Hypothalamus (tissue), 51 donors: ENCODE measurements around the gene STH.

Experiments
- DNase-seq, 51 donors: peaks; one replicate each; lab custom pipeline; 2025; lab: John Stamatoyannopoulos, UW

STH gene

DNA sequence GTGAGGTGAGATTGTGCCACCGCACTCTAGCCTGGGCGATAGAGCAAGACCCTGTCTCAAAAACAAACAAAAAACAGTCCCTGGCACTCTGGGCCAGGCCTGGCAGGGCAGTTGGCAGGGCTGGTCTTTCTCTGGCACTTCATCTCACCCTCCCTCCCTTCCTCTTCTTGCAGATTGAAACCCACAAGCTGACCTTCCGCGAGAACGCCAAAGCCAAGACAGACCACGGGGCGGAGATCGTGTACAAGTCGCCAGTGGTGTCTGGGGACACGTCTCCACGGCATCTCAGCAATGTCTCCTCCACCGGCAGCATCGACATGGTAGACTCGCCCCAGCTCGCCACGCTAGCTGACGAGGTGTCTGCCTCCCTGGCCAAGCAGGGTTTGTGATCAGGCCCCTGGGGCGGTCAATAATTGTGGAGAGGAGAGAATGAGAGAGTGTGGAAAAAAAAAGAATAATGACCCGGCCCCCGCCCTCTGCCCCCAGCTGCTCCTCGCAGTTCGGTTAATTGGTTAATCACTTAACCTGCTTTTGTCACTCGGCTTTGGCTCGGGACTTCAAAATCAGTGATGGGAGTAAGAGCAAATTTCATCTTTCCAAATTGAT, 24.8 kb downstream of the STH start:
- peak in 10 of 51 donors; percentile 28 to 56 (median 40) for DNase-seq

DNA sequence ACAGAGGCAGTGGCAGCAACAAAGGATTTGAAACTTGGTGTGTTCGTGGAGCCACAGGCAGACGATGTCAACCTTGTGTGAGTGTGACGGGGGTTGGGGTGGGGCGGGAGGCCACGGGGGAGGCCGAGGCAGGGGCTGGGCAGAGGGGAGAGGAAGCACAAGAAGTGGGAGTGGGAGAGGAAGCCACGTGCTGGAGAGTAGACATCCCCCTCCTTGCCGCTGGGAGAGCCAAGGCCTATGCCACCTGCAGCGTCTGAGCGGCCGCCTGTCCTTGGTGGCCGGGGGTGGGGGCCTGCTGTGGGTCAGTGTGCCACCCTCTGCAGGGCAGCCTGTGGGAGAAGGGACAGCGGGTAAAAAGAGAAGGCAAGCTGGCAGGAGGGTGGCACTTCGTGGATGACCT, 25.5 kb downstream of the STH start:
- DNase-seq, result no peak

- no peak for DNase-seq
Measured at GRCh38 chr17:46025060-46025459, 26.0 kb downstream of the STH start.

- DNase-seq, result no peak
Measured at GRCh38 chr17:46025510-46026165, 26.6 kb downstream of the STH start.

GRCh38 chr17:46026166-46027047, 27.4 kb downstream of the STH start:
- DNase-seq, result peak in 4 of 51 donors; percentile 24 to 33 (median 26)

GRCh38 chr17:46027048-46027975, 28.3 kb downstream of the STH start:
- DNase-seq, result no peak

DNA sequence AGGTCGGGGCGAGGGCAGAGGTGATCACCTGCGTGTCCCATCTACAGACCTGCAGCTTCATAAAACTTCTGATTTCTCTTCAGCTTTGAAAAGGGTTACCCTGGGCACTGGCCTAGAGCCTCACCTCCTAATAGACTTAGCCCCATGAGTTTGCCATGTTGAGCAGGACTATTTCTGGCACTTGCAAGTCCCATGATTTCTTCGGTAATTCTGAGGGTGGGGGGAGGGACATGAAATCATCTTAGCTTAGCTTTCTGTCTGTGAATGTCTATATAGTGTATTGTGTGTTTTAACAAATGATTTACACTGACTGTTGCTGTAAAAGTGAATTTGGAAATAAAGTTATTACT, 28.9 kb downstream of the STH start:
- DNase-seq, result no peak

DNA sequence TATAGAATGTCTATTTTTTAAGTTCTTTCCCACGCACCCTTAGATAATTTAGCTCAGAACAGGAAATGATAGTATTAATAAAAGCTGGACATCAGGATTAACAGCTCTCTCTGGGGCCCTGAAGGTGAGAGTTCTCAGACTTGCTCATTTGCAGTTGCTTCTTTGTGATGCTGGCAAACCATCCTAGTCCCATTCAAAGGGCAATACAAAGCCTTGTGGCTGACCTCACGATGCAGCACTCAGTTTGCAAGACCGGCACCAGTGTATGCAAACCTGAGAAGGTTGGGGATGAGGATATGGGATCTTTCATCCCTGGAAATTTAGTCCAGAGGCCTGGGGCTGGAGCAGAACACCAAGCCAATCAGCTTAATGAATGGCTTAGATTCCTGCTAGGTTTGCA, 29.3 kb downstream of the STH start:
- no peak for DNase-seq

GRCh38 chr17:46028981-46029565, 30.0 kb downstream of the STH start:
- DNase-seq, result no peak

- DNase-seq, result no peak
Measured at GRCh38 chr17:46029627-46030026, 30.6 kb downstream of the STH start.

GRCh38 chr17:46030752-46031151, 31.7 kb downstream of the STH start:
- no peak for DNase-seq

DNA sequence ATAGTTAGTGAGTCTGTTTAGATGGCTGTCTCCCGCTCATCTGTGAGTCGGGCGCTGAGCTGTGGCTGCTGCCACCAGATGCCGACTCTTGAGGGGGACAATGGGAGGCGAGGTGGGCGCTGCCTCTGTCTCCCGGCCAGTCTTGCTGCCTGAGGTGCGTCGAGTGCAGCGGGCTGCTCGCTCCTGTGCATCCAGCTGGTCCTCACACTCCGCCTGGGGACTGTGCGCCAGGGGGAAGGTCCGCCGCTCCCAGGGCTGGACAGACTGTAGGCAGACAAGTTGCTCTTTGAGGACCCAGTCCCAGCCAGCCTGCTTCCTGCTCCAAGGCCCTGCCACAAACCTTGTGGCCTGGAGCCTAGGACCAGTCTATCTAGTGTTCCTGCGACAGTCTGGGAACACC, 32.4 kb downstream of the STH start:
- DNase-seq, result no peak

- no peak for DNase-seq
Measured at GRCh38 chr17:46031920-46032319, 32.9 kb downstream of the STH start.

- no peak for DNase-seq
Measured at GRCh38 chr17:46032909-46033308, 33.9 kb downstream of the STH start.

GRCh38 chr17:46033392-46033791, 34.3 kb downstream of the STH start:
- DNase-seq, result no peak

DNA sequence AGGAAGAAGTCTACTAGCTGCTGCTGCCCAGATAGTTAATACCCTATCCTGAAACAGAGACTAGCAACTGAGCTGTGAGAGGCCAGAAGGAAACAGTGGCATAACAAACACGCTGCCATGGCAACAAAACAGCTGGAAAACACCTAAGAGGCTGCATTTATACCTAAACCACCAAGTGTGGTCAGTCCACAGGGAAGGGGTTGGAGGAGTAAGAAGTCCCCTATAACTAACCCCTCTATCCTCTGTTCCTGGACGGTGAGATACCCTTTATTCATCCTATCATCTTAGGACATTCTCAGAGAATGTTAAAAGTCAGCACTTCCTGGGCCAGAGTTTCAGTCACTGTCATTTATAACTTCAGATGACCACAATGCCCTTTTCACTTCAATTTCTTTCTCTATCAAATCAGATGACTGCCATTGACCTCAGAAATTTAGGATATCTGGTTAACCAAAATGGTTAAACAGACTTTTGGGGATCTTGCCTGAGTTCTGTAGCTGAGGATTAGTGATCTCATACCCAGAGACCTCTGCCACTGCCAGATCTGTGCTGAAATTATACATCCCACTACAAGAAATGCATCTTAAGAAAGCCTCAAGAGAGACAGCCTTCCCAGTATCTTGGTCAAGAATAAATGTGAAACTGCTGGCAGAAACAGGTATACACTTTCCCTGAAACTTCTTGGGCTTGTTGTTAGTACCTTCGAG, 36.2 kb downstream of the STH start:
- DNase-seq, result no peak

- no peak for DNase-seq
Measured at GRCh38 chr17:46036491-46036890, 37.4 kb downstream of the STH start.

GRCh38 chr17:46037722-46038255, 38.7 kb downstream of the STH start:
- DNase-seq, result no peak

- DNase-seq, result peak in 3 of 51 donors; percentile 7 to 21 (median 14)
Measured at GRCh38 chr17:46038414-46038813, 39.4 kb downstream of the STH start.
